ENCODE data around the gene TMEM185A. TPM values are rescaled to one million over a fixed set of nuclear protein-coding genes. Genes with fewer than 3 reads are reported as not detected.
"Not testable (repeated sequence)": the region's sequence is repeated elsewhere in the genome, so short reads cannot be mapped to it uniquely, and the experiment has no call there.

TMEM185A gene
- total RNA-seq, 1 experiment from 2014 or later, result 23.6 TPM

GRCh38 chrX:149585631-149586030, 46.0 kb downstream of the TMEM185A start:
- H3K4me3 ChIP-seq (ENCODE audit: low read depth, low read length, poor library complexity, severe bottlenecking); CTCF ChIA-PET; POLR2A ChIA-PET (ENCODE audit: low non-redundant PET): not testable (repeated sequence)

GRCh38 chrX:149573456-149573855, 58.1 kb downstream of the TMEM185A start:
- POLR2A ChIA-PET (ENCODE audit: low non-redundant PET); BruUV-seq (replicated peaks); H3K4me3 ChIP-seq (ENCODE audit: low read depth, low read length, poor library complexity, severe bottlenecking); H3K36me3 ChIP-seq (ENCODE audit: insufficient read depth, low read length, poor library complexity, severe bottlenecking); intact Hi-C loops (cut with micrococcal nuclease; ENCODE audit: unreplicated experiment); DNase-seq (ENCODE audit: low spot score); H3K27me3 ChIP-seq (replicated peaks; ENCODE audit: insufficient read depth, low read depth, low read length, poor library complexity); H3K4me1 ChIP-seq (ENCODE audit: insufficient read depth, low read length, poor library complexity, severe bottlenecking); H3K9me3 ChIP-seq (ENCODE audit: low read depth, low read length, poor library complexity, severe bottlenecking); H3K27ac ChIP-seq (ENCODE audit: low read depth, low read length, poor library complexity, severe bottlenecking); CTCF ChIA-PET: not testable (repeated sequence)

More at GRCh38 chrX:149585631-149586030, 46.0 kb downstream of the TMEM185A start:
- H3K27me3 ChIP-seq (replicated peaks; ENCODE audit: insufficient read depth, low read depth, low read length, poor library complexity); H3K27ac ChIP-seq (ENCODE audit: low read depth, low read length, poor library complexity, severe bottlenecking); H3K36me3 ChIP-seq (ENCODE audit: insufficient read depth, low read length, poor library complexity, severe bottlenecking); DNase-seq (ENCODE audit: low spot score); H3K9me3 ChIP-seq (ENCODE audit: low read depth, low read length, poor library complexity, severe bottlenecking); H3K4me1 ChIP-seq (ENCODE audit: insufficient read depth, low read length, poor library complexity, severe bottlenecking); BruUV-seq (replicated peaks); intact Hi-C loops (cut with micrococcal nuclease; ENCODE audit: unreplicated experiment): not testable (repeated sequence)

- Histone ChIP-seq H3K27ac (ENCODE audit: low read depth, low read length, poor library complexity, severe bottlenecking) (no peak overlapping the region), H3K4me3 (ENCODE audit: low read depth, low read length, poor library complexity, severe bottlenecking) (no peak overlapping the region), H3K9me3 (ENCODE audit: low read depth, low read length, poor library complexity, severe bottlenecking) (no peaks in the 10 kb centered on the region), H3K36me3 (ENCODE audit: insufficient read depth, low read length, poor library complexity, severe bottlenecking) (no peaks in the 10 kb centered on the region), H3K27me3 (replicated peaks; ENCODE audit: insufficient read depth, low read depth, low read length, poor library complexity) (no peaks in the 10 kb centered on the region), H3K4me1 (ENCODE audit: insufficient read depth, low read length, poor library complexity, severe bottlenecking) (no peaks in the 10 kb centered on the region)
- intact Hi-C loops (cut with micrococcal nuclease; ENCODE audit: unreplicated experiment), result no loop called here
- no peak for DNase-seq (ENCODE audit: low spot score)
- ChIA-PET CTCF (no interaction called here), POLR2A (ENCODE audit: low non-redundant PET) (interaction anchor here (0.7 kb wide), 1 partner anchor 240 kb away, joined by 4 read pairs; no protein-coding TSS in a partner anchor)
- no peak for TF ChIP-seq EZH2 (IDR thresholded peaks at IDR 0.05; ENCODE audit: borderline replicate concordance, low read depth, low read length, poor library complexity, severe bottlenecking)
- no TSS peak for BruUV-seq (replicated peaks)
Measured at GRCh38 chrX:149572743-149573142, 58.8 kb downstream of the TMEM185A start.

GRCh38 chrX:149571770-149572169, 59.8 kb downstream of the TMEM185A start:
- Histone ChIP-seq H3K4me1 (ENCODE audit: insufficient read depth, low read length, poor library complexity, severe bottlenecking) (no peaks in the 10 kb centered on the region), H3K4me3 (ENCODE audit: low read depth, low read length, poor library complexity, severe bottlenecking) (no peak overlapping the region), H3K27me3 (replicated peaks; ENCODE audit: insufficient read depth, low read depth, low read length, poor library complexity) (no peaks in the 10 kb centered on the region), H3K9me3 (ENCODE audit: low read depth, low read length, poor library complexity, severe bottlenecking) (no peaks in the 10 kb centered on the region), H3K36me3 (ENCODE audit: insufficient read depth, low read length, poor library complexity, severe bottlenecking) (no peaks in the 10 kb centered on the region), H3K27ac (ENCODE audit: low read depth, low read length, poor library complexity, severe bottlenecking) (no peak overlapping the region)
- intact Hi-C loops (cut with micrococcal nuclease; ENCODE audit: unreplicated experiment), result no loop called here
- CTCF ChIA-PET, result no interaction called here
- TF ChIP-seq EZH2 (IDR thresholded peaks at IDR 0.05; ENCODE audit: borderline replicate concordance, low read depth, low read length, poor library complexity, severe bottlenecking), result no peak
- TF ChIP-seq CTCF (conservative IDR thresholded peaks at IDR 0.05; ENCODE audit: low read depth, low read length), result no peak
- DNase-seq (ENCODE audit: low spot score), result no peak
- POLR2A ChIA-PET (ENCODE audit: low non-redundant PET), result no interaction called here
- BruUV-seq (replicated peaks), result no TSS peak

- no peaks in the 10 kb centered on the region for H3K36me3 ChIP-seq (ENCODE audit: insufficient read depth, low read length, poor library complexity, severe bottlenecking)
- H3K9me3 ChIP-seq (ENCODE audit: low read depth, low read length, poor library complexity, severe bottlenecking), result no peaks in the 10 kb centered on the region
- intact Hi-C loops (cut with micrococcal nuclease; ENCODE audit: unreplicated experiment), result no loop called here
- H3K27ac ChIP-seq (ENCODE audit: low read depth, low read length, poor library complexity, severe bottlenecking), result no peak overlapping the region
- H3K4me3 ChIP-seq (ENCODE audit: low read depth, low read length, poor library complexity, severe bottlenecking), result no peak overlapping the region
- H3K4me1 ChIP-seq (ENCODE audit: insufficient read depth, low read length, poor library complexity, severe bottlenecking), result no peaks in the 10 kb centered on the region
- ChIA-PET CTCF (no interaction called here), POLR2A (ENCODE audit: low non-redundant PET) (no interaction called here)
- no peak for TF ChIP-seq CTCF (conservative IDR thresholded peaks at IDR 0.05; ENCODE audit: low read depth, low read length)
- TF ChIP-seq EZH2 (IDR thresholded peaks at IDR 0.05; ENCODE audit: borderline replicate concordance, low read depth, low read length, poor library complexity, severe bottlenecking), result no peak
- BruUV-seq (replicated peaks), result no TSS peak
- no peak for DNase-seq (ENCODE audit: low spot score)
- H3K27me3 ChIP-seq (replicated peaks; ENCODE audit: insufficient read depth, low read depth, low read length, poor library complexity), result no peaks in the 10 kb centered on the region
Measured at GRCh38 chrX:149570668-149571067, 60.9 kb downstream of the TMEM185A start.
